HG03521 (cell line): ENCODE data around the gene DOC2B.
"Not testable (repeated sequence)": the region's sequence is repeated elsewhere in the genome, so short reads cannot be mapped to it uniquely, and the experiment has no call there.

Source experiments
- ATAC-seq: cut with Tn5 transposase; IDR thresholded peaks from one replicate; pipeline ENCODE4 v1.9.1; 2021; ENCODE audit warnings: mild to moderate bottlenecking, moderate library complexity; ENCODE audit not compliant: unreplicated experiment

The DOC2B gene

GRCh38 chr17:146983-147761 lies 34.3 kb downstream of the DOC2B start:
- no peak for ATAC-seq

- ATAC-seq, result no peak
Measured at GRCh38 chr17:146546-146945, 34.9 kb downstream of the DOC2B start.

GRCh38 chr17:145671-146541 lies 35.5 kb downstream of the DOC2B start:
- no peak for ATAC-seq

- no peak for ATAC-seq
Measured at GRCh38 chr17:144936-145670, 36.3 kb downstream of the DOC2B start.

- no peak for ATAC-seq
Measured at GRCh38 chr17:143785-144281, 37.6 kb downstream of the DOC2B start.

- no peak for ATAC-seq
Measured at GRCh38 chr17:142876-143784, 38.3 kb downstream of the DOC2B start.

- ATAC-seq, result no peak
Measured at GRCh38 chr17:142102-142661, 39.3 kb downstream of the DOC2B start.

GRCh38 chr17:139401-140205 lies 41.8 kb downstream of the DOC2B start:
- ATAC-seq, result not testable (repeated sequence)

- ATAC-seq, result not testable (repeated sequence)
Measured at GRCh38 chr17:137166-137807, 44.2 kb downstream of the DOC2B start, which contains the start of gene SCGB1C2. Gene SCGB1C2, plus strand, starts transcription at chr17:137569. Its CDS starts 22 bp downstream, at chr17:137591.

GRCh38 chr17:136531-136930 lies 44.9 kb downstream of the DOC2B start:
- ATAC-seq, result peak; percentile 32

- not testable (repeated sequence) for ATAC-seq
Measured at GRCh38 chr17:135895-136294, 45.6 kb downstream of the DOC2B start.

- not testable (repeated sequence) for ATAC-seq
Measured at GRCh38 chr17:135022-135421, 46.4 kb downstream of the DOC2B start.

- ATAC-seq, result peak; percentile 89
Measured at GRCh38 chr17:134332-134785, 47.1 kb downstream of the DOC2B start.

- not testable (repeated sequence) for ATAC-seq
Measured at GRCh38 chr17:133932-134331, 47.5 kb downstream of the DOC2B start.

- not testable (repeated sequence) for ATAC-seq
Measured at GRCh38 chr17:118339-118917, 63.0 kb downstream of the DOC2B start.

GRCh38 chr17:113111-113510 lies 68.3 kb downstream of the DOC2B start:
- not testable (repeated sequence) for ATAC-seq
